HG03103 (cell line): Measurements from ENCODE around the gene RERG.

Experiments used
- ATAC-seq: cut with Tn5 transposase; IDR thresholded peaks from one replicate; pipeline ENCODE4 v1.9.1; 2021; ENCODE audit warnings: low read depth; ENCODE audit not compliant: unreplicated experiment

RERG gene

DNA sequence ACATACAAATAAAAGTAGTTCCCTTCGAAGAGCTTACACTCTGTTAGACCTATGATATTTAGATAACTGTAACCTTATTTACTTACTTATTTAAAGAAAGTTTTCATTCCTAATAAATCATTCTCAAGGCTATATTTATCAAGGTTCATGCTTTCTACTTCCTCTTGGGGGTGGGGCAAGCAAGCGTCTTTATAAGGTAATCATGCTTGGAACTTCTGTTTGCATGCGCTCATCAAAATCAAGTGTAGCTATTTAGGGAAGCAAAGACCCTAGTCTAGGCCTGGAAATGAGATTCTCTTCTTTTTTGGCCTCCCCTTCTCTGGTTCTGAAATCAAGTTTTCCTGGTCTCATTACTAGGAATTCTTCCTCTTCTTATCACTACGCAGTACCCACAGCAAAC is 766 bp downstream of the RERG start:
- no peak for ATAC-seq

DNA sequence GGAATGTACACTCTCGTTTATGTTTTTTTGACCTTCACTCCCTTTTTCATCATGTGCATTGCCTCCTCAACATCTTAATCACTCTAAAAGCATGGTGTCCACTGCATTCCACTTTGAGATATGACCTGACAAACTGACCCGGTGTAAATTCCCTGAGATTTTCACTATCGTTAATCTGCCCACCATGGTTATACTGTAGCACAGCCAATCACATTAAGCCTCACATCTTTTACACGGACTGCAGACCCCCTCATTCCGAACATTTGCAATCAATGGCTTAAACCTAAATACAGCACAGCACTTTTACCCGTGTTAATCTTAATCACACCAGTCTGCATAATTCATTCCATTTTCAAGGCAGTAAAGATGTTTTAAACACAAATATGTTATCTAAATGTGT is 2.4 kb downstream of the RERG start:
- no peak for ATAC-seq

DNA sequence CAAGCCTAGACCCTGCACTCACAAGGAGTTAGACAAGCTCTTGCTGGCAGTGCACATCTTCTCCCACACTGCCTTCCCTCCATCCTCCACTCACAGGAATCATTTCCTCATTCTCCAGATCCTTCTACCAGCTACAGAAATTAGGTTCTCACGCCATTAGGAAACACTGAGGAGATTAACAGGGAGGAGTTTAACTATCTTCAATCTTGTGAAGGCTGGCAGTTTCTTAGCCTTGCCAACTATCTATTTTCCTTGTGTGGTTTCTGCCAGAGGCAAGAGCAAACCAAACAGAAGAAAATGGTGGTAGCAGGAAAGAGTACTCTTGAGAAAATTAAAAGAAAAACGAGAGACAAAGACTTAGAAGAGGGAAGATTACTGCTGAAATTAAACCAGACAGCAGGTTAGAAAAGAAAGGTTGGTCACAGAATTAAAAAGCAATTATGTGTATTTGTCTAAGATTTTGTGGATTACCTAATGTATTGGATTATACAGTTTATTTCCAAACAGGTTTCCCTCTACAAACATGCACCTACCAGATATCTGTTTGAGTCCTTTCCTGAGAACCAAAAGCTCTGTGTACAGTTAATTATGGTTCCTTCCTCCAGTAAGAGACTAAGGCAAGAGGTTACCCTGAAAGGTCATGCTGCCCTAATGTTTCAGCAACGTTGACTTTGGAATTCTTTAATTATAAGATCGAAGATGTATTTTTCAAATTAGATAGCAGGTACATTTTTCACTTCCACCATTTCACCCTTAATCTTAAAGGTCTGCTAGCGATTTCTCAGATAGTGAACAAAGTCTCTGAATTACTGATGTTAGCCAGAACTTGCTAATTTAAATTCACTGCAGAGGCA is 5.0 kb downstream of the RERG start:
- ATAC-seq: no peak

DNA sequence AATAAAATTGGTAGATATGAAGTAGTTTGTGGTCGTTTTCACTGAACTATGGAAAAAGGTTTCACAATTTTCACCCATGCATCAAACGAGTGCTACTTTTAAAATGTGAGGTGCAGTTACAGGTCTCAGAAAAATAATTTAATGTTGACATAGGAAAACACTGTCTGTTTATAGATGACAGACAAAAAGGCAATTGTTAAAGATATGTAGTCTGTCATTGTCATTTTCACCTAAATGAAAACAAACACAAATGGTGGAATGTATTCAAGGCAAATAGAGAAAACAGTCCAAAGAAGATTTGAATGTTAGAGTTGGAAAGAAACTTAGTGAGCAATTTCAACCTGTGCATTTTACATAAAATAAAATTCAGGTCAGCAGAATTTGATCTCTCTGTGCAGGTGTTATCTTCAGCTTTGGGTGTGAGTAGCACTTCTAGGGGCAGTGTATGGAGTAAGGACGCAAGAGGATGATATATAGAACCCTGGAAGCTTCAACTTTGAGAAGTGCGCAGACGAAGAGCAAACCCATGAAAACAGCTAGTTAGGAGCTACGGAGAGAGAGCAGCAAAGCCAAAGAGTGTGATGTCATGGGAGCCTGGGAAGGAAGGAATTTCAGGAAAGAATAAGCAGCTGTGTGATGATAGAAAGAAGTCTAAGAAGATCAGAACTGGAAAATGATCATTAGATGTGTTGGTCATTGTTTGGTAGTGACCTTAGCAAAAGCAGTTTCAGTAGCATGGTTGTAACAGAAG is 6.2 kb downstream of the RERG start:
- no peak for ATAC-seq

DNA sequence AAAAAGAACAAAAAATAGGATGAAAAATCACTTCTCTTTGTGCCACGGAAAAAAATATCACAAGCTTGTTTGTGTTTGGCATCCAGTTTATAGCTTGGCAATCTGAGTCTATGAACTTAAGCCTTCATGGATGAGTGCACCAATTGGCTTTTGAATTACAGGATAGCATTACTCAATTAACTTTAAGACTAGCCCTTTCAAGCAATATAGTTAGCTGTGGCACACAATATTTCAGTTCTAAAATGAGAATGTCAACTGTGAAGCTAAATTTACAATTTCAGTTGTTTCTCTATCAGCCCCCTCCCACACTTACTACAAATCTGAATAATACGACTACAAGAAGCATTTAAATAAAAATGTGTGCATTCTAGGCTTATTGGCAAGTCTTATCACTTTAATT is 8.3 kb downstream of the RERG start:
- no peak for ATAC-seq

DNA sequence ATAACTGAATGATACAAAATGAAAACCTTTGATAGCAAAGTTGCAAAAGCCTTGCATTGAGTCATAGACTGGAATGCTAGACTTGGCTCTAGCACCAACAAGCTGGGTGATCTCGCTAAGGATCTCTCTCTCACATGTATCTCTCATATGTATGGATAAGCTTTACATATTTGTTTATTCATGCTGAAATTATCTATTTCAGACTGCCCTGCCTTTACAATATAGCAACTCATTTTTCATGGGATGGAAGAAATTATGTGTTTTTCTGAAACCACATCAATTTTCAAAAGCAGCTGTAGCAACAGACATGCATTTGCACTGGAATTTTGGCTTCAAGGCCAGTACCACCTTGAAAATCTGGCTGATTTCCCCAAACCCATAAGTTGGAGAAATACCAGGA is 11.4 kb downstream of the RERG start:
- no peak for ATAC-seq

DNA sequence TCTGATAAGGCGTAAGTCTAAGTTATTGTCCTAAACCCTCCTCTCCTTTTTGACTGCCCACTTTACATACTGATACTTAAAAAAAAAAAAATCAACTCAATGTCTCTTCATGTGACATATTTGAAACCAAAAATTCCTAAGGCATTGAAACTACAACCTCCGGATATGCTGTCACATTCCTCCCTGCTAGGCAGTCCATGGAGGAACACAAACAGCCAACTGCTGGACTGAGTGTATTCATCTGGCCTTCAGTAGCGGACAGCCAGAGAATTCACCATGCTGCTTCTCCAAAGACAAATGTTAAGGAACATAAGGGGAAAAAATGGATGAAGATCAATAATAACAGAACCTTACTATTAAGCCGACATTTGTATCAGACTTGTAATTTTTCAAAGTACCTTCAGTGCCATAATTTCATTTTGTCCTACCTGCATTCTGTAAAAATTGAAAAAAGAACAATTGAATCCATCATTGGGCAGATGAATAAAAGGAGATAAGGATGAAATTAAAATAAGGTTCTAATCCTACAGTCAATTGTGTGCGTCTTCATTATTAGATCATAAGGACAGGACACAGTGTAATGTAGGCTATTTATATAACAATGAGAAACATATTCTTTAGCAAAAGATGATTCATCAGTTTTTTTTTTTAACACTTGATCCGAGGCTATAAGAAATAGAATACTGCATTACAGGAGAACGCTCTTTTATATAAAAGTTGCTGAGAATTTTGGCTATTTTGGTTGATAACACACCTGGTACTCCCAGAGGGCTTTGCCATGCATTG is 12.2 kb downstream of the RERG start:
- no peak for ATAC-seq

DNA sequence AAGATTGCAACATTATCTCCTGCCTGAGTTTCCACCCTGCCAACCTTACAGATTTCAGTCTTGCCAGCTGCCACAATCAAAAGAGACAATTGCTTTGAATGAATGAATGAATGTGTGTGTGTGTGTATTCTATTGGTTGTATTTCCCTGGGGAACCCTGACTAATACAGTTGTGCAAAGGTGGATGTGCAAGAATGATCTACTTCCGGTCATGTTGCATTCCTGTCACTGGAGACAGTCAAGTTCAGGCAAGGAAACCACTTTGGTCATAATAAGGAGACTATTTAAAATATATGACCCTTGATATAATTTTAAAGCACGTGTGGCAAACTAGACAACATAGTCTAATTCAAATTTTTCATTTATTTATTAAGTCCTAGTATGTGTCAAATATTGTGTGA is 13.1 kb downstream of the RERG start:
- ATAC-seq: no peak

DNA sequence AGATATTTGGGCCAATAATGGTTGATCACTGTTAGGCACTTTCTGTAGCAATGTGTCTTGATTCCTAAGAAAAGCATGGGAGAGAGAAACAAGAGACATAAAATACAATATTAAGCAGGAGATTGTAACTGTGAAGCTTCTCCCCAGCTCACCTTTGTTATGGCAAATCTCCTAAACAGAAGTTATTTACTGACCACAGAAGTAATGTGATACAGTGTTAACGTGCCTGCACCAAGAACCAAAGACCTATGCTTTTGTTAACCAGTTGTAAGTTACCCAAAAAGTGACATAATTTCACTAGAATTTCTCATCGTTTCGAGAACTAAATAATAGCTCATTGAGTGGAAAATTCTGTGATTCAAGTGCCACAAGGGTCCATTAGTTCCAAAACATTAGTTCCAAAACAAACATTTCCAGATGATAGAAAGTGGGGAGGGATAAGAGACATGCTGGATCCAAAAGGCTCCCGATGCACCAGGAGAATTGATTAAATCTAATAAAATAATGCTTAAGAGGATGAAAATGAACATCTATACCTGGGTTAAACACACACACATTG is 14.3 kb downstream of the RERG start:
- no peak for ATAC-seq

DNA sequence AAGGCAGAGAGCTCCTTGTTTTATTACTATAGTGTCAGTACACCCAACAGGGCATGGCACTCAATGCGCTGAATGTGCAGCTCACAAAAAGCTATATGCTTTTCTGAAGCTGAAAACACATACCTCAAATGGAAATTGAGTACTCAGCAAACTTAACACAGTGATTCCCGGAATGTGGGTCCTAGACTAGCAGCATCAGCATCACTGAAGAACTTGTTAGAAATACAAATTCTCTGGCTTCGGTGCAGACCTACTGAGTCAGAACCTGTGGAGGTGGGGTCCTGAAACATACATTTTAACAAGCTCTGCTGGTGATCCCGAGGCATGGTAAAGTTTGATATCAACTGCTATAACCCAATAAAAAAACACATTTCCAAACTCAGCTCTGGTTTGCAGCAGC is 14.9 kb downstream of the RERG start:
- no peak for ATAC-seq

DNA sequence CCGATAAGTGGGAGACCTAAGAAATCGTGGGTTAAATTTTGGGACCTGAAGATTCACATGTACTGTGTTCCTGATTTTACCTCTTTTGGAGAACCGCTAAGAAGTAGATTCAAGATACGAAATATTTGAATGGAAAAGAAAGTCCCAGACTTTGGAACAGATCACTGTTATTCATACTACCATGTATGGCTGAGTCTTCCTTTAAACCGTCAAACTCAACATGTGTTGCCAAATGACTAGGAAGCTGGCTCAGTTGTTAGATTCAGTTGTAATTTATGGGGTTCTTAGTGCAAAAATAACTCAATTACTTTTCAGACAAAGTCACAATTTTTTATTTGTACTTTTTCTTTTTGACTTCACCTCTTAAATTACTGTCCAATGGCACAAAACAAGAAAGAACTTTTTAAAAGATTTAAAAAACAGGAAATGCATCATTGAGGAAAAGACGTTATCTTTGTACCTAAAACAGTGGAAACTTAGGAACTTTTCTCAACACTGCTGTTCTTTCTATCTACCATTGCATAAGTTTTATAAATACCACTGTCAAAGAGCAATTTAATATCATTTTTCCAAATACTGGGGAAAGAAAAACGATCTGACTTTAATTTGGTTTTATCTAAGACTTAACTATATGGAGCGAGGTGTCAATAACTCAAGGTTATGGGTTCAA is 15.7 kb downstream of the RERG start:
- ATAC-seq: no peak

DNA sequence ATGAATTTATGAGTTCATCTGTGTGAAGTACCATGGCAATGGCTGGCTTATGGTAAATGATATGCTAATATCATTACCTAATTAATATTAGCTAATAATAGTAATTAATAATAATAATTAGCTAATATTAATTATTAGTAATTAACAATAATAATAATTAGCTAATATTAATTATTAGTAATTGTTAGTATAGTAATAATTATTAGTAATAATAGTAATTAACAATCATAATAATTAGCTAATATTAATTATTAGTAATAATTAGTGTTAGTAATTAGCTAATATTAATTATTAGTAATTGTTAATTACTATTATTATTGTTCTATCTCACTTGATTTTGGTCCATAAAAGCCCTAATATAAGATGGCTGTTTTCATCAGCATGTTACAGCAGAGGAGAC is 19.8 kb downstream of the RERG start:
- ATAC-seq: no peak

DNA sequence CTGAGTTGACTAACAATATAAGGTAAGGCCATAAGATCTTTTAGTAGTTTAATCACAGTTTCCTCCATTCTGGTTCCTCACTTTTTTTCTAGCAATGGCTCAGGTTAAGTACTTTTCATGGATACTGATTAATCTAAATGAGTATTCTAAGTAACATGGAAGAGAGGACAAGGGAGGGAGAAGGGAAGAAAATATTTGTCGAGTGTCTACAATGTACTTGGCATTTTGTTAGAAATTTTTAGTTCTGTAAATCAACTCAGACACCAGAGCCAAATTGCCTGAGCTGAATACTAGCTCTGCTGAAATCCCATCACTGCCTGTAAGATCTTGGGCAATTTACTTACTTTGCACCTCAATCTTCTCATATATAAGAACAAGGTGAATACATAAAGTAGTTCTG is 20.2 kb downstream of the RERG start:
- ATAC-seq: no peak

DNA sequence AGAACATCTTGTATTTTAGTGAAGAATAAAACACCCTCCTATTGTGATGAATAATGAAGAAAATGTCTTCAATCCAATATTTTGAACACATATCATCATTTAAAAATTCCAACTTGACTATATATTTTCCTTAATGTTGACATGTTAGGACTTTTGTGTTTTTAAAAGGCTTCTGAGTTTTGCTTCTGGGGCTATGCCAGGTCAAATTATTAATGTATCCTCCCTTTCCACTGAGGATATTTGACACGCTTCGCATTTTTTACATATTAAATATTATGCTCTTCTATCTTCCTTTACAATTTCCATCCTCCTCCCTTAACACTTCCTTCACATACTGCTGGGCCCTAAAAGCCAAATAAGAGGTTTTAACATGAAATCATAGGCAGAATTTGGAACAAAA is 20.6 kb downstream of the RERG start:
- no peak for ATAC-seq

DNA sequence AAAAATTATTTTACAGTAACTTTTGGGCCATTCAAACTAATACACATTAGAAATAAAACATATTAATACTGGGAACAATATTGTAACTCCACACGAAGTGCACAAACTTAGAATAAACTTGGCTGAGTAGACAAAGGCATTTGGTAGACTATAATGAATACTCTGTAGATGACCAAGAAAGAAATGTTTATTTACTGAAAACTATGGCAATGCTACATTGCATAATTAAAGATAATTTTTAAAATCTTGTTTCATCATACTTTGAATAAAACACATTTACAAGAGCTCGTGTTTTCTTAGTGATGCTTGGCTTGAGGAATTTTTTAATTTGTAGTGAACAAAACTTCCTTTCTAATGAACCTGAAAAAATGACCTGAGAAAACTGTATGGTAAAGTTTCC is 21.3 kb downstream of the RERG start:
- no peak for ATAC-seq

DNA sequence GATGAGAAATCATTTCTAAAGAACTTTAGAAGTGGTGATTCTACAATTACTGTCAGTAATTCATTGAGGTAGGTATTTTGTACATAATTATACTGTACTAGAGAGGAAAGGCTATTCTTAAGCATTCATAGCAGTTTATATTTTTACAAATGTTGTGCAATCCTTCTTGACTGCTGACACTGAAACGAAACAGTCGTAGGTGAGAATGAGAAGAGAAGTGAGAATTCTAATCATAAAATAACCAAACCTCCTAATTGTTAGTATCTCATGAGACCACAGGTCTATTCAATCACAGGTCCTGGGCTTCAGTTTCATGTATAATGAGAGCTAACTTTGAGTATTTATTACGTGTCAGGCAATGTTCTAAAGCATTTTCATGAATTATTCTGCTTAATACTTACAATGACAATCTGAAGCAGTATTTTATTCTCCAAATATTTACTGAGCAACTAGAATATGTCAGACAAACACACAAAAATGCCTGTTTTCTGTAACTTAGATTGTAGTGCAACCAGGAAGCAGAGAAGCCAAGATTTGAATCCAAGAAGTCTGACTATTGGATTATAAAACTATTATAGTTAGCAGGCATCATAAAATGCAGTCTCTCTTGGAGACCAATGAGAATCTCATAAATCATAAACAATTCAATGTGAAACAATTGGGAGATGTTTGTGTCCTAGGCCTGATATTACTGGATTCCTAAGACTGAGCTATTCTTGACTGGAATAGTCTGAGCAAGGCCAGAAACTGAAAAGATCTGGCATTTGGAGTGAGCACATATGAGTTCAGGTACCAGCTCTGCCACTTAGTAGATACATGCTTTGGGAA is 24.3 kb downstream of the RERG start:
- no peak for ATAC-seq

DNA sequence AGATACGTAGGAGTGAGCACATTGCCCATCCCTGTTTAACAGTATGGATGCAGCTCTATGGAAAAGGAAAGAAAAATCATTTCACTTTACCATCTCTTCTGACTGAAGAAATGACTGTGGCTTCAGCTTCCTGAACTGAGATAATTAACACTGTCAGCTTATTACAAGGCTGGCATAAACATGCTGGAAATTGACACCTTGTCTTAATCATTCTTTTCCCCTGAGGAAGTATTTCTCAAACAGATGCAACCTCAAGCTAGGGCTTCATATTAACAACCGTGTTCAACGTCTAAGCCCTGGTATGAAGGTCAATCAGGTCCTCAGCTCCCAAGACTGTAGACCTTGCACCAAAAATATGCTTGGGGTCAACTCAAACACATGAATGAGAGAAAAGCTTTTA is 25.0 kb downstream of the RERG start:
- ATAC-seq: no peak

DNA sequence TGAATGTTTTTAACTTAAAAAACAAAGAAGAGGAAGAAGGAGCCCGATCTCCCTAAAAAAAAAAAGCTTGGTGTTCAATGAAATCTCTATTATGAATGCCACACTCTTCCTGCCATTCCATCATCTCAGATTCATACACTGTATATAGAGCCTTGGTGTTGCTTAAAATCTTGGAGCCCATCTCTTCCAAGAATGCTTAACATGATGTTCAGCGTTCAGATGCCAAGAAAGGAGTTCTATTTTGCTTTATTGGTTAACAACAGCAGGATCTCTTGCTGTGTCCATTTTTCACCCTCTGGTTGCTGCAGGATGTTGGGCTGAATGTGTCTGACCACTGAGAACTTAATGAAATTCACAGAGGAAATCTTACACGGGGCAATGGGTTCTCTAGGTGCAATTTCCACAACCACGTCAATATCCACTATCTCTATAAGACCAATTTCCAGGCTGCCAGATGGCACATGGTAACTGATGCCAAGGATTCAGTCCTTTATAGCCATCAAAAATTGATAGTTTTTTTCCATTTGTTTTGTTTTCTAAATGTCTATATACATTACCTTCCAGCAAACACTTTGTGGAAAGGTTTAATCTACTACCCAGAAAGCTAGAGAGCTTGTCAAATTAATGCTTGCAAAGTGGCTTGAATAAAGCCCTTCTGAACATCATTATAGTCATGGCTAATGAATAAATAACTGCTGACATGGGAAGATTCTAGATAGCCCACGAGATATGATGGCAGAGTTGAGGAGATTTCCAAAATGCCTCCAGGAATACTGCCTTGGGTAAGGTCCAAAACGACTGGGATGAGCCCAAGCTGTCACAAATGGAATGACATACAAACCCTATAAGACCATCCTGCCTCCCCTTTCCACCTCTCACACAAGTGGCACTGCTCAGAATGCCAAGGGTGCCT is 26.5 kb downstream of the RERG start:
- no peak for ATAC-seq

DNA sequence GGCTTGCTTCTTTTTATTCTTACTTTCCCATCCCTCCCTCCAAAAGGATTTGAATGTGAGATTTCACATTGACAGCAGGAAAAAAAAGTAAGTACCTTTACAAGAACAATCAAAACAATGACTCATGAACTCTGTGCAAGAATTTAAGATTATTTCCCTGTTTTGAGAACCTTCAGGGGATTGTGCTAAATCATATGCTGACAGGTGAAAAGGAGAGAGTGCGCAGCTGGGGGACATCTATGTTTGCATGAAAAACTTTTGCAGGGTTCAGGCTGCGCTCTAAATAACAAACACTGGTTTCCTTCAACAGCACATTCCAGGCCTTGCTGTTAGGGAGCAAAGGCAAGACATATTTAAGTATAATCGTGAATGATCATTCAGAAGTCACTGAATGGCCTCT is 27.3 kb downstream of the RERG start:
- no peak for ATAC-seq
